ENCODE measurements around the gene IFITM2.

- TF ChIP-seq CTCF (conservative IDR thresholded peaks at IDR 0.05) (no peak), EZH2 (IDR thresholded peaks at IDR 0.05; ENCODE audit: low read depth) (no peak)
Observed at GRCh38 chr11:278001-278951, 29.3 kb upstream of the IFITM2 start, which contains the start of gene NLRP6.

All from PC-9 (cell line).